ENCODE data around the gene PLP2.
A peak's percentile ranks its signal among the peaks of the same experiment; 100 is the strongest.
"Not testable (repeated sequence)": the region's sequence is repeated elsewhere in the genome, so short reads cannot be mapped to it uniquely, and the experiment has no call there.

The PLP2 gene

DNA sequence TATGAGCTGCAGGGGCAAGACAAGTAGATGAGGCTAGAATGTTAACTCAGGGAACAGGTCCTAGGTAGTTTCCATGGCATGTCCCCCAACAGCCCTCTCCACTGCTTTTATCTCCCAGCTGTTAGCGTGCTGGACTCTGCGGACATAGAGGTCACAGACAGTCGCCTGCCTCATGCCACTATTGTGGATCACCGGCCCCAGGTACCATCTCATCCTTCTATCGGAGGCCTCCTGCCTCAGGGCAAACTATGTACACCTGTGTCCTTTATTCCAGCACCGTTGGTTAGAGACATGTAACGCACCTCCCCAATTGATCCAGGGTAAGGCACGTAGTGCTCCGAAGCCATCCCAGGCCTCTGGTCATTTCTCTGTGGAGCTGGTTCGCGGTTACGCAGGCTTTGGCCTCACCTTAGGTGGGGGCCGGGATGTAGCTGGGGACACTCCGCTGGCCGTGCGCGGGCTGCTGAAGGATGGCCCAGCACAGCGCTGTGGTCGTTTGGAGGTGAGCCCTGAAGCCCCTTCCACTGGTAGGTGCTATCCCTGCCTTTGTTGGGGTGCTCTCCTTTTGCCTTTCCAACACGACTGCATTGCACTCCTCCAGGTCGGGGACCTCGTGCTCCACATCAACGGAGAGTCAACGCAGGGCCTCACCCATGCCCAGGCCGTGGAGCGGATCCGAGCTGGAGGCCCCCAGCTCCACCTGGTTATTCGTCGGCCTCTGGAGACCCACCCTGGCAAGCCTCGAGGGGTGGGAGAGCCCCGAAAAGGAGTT lies 6.9 kb upstream of the PLP2 start:
- DNase-seq: no peak

DNA sequence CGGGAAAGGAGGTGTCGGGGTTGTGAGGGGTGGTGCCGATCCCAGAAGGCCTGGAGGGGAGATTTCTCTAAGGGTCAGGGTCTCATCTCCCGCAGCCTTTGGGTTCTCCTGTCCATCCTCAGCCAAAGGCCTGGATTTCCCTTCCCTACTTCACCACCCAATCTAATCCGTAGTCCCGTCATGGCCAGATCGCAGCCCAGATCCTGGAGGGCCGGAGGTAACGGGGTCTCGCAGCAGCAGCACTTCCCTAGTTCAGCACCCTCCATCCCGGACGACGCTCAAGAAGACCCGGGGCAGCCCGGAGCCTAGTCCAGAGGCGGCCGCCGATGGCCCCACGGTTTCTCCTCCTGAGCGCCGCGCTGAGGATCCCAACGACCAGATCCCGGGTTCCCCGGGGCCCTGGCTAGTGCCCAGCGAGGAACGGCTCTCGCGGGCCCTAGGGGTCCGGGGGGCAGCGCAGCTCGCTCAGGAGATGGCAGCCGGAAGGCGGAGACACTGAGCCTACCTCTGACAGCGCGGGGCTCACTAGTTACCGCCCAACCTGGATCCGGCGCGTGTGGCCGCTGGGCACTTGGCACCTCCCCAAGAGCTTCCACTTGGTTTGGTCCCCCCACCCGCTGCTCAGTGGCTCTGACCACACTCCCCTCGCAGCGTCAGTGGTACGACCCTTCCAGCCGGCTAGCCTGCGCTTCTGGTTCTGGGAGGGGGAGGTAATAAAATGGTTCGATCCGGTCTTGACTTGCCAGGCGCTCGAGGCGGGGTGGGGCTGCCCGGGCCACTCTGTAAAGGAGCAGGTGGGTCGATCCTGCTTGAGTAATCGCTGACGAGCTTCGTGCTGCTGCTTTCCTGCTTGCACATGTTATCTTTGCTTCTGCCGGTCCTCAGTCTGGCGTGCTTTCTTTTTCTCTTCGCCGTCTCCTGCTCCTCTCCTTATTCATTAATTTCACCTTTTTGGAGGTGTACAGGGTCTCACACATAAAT lies 5.5 kb upstream of the PLP2 start:
- DNase-seq: peak; percentile 96

DNA sequence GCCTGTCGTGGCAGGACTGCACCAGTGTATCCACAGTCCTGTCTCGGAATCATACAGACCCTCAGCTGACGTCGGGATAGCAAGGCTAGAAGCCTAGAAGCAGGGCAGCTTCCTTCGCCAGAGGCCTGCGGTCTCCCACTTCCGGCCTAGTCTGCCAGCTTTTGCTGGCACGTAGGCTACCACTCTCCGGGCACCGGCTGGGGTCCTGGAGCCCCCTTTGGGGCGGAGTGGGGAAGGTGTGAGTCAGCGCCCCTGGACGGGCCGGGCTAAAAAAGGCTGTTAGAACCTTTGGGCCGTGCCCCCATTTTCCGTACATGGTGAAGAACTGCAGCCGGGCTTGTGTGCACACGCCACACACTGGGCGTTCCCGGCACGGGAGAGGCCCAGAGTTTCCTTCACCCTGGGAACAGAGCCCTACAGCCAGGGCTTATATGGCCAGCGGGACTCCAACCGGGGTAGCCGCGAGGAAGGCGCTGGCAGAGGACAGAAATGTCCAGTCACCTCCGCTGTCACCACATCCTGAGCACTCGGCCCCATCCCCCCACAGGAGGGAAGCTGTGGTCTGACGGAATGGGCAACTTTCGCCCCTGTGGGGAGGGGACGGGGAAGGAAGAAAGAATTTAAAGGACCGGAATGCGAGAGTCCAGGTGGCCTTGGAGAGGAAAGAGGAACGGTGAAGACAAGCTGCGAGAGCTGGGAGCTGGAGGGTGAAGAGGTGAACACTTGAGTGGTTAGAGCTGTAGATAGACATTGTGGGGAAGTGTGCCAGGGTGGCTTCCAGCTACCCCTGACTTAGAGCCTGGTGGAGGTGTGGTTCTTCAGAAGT lies 4.6 kb upstream of the PLP2 start:
- peak; percentile 45 for DNase-seq

DNA sequence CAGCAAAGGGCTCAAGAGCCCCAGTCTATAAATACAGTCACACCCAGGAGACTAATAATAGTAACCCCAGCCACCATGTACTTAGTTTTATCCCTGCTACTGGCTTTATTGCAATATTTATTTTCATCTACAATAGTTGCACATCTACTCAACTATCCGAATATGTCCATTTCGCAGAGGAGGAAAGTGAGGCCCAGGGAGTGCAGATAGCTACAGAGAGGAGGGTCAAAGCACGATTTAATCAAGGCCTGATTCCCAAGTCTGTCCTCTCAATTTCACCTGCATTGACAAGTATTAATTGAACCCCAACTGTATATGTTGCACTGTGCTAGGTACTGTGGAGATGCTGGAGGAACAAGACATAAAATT lies 4.0 kb upstream of the PLP2 start:
- DNase-seq: no peak

DNA sequence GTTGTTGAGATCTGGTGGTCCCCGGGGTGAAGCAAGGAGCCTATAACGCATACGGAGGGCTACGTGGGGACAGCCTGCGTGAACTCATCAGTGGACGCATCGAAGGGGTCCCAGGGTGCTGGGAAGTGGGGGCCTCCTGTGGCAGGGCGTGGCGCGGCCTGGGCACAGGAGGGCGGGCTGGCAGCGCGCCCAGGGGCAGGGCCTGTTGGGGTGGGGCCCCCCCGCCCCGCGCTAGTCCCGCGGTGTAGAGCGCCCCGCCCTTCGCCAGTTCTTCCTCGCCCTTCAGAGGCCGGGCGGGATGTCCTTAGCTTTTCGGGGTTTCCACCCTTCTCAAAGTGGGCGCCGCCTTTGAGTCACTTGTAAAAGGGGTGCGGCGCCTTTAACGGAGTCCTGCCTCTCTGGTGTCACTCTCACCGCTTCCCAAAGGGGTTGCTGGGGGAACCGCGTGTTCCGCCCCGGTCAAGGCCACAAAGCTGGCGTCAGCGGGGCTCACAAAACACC lies 632 bp downstream of the PLP2 start:
- DNase-seq: peak; percentile 72

DNA sequence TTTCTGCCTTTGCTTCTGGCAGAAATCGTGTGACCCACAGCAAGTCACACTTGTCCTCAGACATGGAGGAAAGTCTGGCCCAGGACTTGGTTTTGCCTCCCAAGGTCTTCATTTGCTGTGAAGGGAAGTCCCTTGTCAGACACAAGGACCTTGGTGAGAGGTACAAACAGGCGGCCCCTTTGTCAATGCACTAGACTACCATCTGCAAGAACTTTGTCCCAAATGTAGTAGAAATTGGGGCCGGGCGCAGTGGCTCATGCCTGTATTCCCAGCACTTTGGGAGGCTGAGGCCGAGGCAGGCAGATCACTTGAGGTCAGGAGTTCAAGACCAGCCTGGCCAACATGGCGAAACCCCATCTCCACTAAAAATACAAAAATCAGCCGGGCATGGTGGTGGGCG lies 1.8 kb downstream of the PLP2 start:
- not testable (repeated sequence) for DNase-seq

DNA sequence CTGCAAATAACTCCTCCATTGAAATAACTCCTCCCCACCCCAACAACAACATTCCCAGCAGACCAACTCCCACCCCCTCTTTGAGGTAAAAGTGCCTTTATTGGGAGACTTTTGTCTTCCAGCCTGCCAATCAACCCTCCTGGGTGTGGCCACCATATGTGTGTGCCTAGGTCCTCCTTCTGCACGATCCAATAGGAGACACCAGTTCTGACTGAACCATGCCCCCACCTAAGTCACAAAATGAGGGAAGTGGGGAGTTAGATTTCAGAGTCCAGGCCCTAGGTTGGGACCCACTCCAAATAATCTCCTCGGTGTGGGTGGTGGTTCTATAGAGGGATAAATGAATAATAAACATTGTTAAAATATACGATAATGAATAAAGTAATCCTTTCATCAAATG lies 3.0 kb downstream of the PLP2 start:
- DNase-seq: no peak

DNA sequence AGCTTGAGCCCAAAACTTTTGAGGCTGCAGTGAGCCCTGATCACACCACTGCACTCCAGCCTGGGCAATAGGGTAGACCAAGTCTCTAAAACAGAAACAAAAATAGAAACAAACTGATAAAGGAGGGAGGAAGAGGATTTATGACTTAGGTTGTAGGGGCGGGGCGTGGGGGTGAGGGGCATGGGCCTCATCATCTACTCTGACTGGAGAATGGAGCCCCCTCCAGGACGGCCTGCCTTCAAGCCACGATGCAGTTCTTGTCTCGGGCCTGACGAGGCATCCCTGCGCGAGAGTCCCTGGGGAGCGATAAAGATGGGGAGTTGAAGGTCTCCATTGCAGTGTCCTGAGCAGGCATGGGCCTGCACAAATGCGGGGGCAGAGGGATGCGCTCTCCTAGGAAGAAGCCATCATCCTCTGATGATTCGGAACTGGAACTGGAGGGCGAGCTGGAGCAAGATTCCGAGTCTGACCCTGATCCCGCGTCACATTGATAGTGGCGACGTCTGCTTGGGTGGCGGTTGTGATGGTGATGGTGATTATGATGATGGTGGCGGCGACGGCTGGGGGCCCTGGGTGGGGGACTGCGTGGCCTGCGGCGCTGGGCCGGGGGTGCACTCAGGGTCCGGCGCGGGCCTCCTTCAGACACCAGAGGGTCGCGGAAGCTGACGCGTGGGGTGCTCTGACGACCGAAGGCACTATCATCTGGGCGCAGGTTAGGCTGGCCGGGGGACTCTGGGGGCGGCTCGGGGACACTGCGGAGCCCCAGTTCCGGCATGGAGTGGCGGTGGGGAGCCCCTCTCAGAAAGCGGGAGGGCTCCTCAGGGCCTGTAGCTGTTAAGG lies 4.0 kb downstream of the PLP2 start:
- no peak for DNase-seq

DNA sequence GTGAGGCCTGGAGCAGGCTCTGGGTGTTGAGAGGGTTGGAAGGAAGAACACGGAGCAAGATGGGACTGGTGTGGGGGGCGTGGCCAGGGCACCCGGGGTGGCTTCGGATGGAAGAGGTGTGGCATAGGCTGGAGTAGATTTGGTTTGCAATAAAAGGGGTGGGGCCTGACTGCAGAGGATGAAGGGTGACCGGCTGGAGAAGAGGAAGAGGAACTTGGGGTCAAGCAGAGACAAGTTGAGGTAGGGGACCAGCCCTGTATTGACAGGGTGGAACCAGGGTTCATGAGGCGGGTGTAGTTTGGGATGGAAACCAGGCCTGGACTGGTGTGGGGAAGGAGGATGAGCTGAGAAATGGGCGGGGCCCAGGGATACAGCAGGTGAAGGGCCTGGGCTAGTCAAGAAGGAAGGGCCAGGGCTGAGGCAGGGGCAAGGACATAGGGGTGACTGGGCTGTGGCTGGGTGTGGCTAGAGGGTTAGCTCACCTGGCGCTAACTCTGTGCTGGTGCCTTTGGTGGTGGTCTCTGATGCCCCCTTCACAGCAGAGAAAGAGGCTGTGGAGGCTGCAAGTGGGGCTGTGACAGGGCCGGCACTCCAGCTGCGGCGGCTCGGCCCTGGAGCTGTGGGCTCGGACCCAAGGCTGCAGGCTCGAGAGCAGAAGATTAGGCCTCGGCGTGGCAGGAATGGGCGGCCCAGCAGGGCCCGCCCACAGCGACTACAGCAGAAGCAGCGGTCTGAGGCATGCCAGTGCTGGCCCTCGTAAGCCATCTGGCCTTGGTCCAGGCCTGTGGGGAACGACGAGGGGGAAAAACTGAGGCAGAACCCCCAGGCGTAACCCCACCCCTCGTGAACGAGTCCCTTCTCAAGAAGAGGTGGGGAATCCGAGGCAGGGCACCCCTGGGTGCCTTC lies 5.0 kb downstream of the PLP2 start:
- no peak for DNase-seq

DNA sequence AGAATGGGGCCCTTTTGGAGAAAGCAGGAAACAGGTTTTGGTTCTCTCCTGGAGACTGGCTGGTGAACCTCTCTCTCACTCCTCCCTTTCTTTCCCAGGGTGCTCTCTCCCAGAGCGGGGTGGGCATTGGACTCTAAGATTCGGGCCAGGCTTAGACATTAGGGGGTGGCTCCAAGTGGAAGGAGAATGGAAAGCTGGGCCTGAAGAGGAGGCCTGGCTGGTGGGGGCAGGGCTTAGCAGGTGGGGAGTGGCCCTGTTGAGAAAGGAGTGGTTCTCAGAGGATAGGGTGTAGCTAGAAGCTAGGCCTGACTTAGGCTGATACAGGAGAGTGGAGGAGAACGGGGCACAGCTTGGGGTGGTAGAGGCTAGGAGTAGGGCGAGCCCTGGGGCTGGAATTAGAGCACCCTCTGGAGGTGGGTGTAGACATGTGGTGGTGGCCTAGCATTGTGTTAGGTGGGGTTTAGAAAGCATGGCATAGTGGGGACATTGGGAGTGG lies 5.7 kb downstream of the PLP2 start:
- DNase-seq: no peak

DNA sequence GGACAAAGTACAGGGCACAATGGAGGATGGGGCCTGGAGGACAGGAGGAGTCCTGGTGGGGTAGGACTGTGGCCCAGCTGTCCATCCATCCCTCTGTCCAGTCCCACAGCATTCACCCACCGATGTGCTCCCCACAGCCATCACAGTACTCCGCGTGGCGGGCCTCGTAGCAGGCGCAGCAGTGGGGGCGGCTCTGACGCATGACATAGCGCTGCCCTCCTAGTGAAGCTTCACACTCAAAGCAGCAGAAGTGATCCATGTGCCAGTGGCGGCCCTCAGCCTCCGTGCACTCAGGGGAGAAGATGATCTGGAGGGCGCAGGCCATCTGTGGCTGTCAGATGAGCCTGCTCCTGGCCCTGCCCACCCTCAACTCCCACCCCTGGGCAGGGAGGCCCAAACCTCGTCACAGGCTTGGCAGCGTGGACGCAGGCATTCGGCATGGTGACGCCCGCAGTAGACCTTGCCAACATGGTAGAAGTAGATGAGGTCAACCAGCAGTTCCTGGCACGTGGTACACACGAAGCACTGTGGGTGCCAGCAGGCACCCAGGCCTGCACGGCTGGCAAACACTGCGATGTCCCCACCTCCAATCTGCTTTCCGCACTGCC lies 6.3 kb downstream of the PLP2 start:
- DNase-seq: no peak

DNA sequence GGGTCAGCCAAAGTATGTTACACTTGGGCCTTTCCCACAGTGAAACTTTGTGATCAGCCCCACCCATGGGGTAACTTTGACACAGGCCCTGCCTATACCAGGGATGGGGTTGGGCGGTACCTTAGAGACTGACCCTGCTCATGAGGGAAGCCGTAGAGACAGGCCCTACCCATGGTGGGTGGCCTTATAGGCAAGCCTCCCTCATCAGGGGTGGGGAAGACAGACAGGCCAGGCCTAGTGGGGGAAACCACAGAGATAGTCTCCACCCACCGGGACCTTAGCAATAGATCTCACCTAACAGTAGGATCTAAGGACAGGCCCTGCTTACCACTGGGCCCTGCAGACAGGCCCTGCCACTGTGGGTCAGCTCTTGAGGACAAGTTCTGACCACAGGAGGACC lies 6.8 kb downstream of the PLP2 start:
- no peak for DNase-seq

DNA sequence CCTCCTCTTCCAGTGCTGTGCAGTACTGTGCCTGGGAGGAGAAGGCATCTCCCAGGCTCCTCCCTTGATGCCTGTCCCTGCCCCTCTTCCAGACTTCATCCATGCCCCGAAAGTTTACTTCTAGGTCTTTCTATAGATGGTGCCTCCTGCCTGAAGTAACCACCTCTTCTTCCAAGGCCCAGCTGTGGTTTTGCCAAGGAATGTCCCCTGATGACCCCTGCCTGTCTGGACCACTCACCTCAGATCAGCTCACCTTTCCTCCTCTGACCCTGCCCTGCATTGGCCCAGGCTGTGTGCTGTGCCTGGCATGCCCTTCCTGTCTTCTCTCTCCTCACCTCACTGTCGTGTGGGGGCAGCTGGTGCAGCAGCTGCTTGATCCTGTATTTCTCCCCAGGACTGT lies 7.7 kb downstream of the PLP2 start:
- DNase-seq: no peak

DNA sequence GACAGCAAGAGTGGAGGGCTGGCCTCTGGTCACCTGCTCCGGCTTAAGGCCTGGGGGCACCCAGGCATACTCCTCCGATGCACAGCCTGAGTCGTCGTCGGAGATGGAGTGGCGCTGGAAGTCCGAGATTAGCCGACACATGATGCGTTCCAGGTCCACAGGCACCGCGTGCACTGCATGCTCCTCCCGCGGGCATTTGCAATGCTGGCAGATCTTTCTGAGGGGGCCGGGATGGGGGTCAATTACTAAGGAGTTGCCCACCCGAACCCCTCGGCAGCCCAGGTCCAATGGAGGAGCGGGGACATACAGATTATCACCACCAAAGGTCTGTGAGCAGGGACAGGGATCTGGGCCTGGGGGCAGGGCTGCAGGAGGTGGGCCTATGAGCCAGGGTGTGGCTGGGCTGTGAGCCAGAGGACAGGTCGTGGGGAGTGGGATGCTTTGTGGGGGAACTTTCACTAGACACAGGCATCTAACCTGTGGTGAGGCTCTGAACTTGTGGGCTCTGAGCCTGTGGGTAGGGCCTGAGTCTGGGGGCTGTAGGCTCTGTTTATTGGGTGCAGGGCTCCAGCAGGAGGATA lies 12.1 kb downstream of the PLP2 start:
- no peak for DNase-seq

DNA sequence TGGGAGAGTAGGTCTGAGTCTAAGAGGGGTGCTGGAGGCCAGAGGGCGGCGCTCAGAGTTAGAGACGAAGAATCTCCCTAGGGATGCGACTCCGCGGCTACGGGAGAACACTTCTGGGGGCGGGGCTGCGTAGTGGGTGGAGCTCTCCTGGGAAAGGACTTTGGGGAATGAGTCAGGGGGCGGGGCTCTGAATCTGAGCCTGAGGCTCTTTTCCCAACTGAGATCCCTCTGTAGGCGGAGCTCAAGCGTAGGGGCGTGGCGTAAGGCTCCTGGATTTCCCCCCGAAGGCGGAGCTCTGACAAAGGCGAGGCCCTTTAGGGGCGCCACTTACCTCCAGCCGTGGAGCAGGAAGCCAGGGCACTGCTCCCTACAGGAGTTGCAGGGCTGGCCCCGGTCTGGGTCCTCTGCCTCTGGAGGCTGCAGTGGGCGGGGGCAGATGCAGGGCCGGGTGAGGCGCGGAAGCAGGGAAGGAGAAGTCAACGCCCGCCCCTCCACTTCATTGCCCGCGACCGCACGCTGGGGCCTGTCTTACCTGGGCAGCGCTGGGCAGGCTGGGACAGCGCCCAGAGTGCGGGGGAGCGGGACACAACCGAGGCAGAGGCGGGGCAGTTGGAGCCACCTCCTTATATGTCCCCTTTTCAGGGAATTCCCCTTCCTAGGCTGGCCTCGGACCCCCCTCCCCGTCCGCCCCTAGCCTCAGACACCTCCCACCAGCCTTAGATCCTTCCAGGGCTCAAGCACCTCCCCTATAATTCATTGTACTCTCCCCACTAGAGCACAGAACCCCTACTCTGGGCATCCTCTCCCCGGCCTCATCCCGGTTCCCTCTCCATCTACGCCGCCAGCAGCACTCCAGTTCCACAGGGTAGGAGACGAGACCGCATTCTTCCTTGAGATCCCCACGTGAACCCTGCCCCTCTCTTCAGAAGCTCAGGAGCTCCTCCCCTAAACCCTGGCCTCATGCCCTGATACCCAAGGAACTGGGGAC lies 12.9 kb downstream of the PLP2 start:
- peak; percentile 92 for DNase-seq

DNA sequence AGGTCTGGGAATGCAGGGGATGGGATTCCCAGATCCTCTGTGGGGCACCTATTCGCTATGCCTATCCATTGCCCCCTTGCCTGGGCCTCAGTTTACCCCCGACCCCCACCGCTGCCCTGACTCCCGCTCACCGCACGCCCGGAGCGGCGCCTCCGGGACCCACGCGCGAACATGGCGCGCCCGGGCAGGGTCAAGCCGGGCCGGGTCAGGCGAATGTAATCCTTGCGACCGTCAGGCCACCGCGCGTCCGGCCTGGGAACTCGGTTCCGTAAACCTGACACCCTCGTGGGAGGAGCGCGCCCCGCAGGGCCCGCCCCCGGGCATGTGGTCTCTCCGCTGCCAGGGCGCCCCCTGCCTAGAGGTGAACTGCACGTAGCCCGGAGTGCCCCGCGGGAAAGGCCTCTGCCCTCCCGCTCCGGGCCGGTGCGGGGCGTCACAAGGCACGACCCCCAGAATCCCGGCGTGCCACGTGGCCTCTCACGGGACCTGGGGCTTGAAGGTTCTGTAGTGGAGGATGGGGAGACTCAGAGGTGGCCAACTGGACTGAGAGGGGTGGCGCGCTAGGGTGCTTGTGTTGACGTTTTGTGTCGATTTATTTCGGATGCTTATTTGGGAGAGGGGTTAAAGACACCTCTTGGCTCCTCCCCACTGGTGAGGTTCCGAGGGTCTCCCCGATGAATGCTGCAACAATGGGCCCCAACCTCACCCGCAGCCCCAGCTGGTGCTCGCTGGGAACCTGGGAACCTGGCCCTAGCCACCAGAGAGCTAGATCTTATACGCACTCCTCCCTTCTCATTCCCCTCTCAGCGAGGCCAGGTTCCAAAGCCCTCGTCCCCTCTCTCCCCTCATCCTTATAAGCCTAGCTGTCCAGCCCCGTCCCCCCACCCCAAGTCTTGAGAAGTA lies 14.7 kb downstream of the PLP2 start, which contains the start of gene PRICKLE3:
TSS of gene PRICKLE3 (minus strand) at position 249 of the 903 bp plus-strand sequence. CDS start at position 173, 76 bp downstream.
- DNase-seq: peak; percentile 72

DNA sequence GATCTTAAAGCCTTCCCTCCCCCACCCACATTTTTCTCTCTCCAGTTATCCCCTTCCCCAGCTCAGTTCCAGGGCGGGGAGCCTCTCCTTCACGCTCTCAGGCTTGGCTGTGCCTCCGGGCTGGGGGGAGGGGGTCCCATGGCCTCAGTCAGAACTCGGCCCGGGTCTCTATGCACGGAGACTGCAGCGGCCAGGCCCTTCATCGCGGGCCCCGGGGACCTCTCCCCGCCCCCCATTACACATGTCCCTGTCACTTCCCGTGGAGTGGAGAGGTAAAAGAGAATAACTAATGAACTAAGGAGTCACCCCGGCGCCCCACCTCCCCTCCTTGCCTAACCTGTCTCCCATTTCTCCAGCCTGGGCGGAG lies 15.3 kb downstream of the PLP2 start:
- DNase-seq: no peak
